H1 (cell line): ENCODE results near the gene SLC22A14. TPM values are rescaled to one million over a fixed set of nuclear protein-coding genes. Genes with fewer than 3 reads are reported as not detected.

Experiments
- CTCF ChIA-PET: fragments of 300-600 bp; sonication (Branson Sonifier 250); formaldehyde crosslinking; loops from one replicate; lab custom pipeline; 2021; ENCODE audit not compliant: partially characterized antibody; lab: Charles Lee
- POLR2A ChIA-PET: fragments of 300-600 bp; sonication (Branson Sonifier 250); formaldehyde crosslinking; loops from one replicate; lab custom pipeline; 2021; ENCODE audit warnings: inconsistent platforms; ENCODE audit not compliant: partially characterized antibody; lab: Charles Lee
- DNase-seq, 2 experiments: peaks; one replicate each; pipeline versions ENCODE4 v3.0.0 to v3.0.0-alpha.2; 2010 to 2022; ENCODE audit warnings: low spot score in 2 of 2, low read depth in 1 of 2, mixed read lengths in 1 of 2
- FAIRE-seq: peaks from 2 replicates; lab custom pipeline; 2011; peaks lifted over from hg19 to GRCh38; lab: Jason Lieb, UNC
- H2AFZ ChIP-seq: 2 replicates; pipeline ENCODE4 v1.8.1; 2012; ENCODE audit warnings: low read length, inconsistent platforms
- H2AK5ac ChIP-seq: 2 replicates; pipeline ENCODE4 v1.6.1; 2013; ENCODE audit warnings: low read depth, low read length
- H2BK120ac ChIP-seq: replicated peaks from 2 replicates; pipeline ENCODE3; 2013; ENCODE audit warnings: low read depth, low read length, inconsistent platforms
- H2BK12ac ChIP-seq: 2 replicates; pipeline ENCODE4 v1.6.1; 2013; ENCODE audit warnings: low read depth, low read length
- H2BK15ac ChIP-seq: 2 replicates; pipeline ENCODE4 v1.6.1; 2013; ENCODE audit warnings: low read length
- H2BK20ac ChIP-seq: 2 replicates; pipeline ENCODE4 v1.6.1; 2013; ENCODE audit warnings: low read length
- H2BK5ac ChIP-seq: 2 replicates; pipeline ENCODE4 v1.6.1; 2013; ENCODE audit warnings: low read depth, low read length
- H3K14ac ChIP-seq: 2 replicates; pipeline ENCODE4 v1.6.1; 2013; ENCODE audit warnings: inconsistent platforms; ENCODE audit not compliant: insufficient read length
- H3K18ac ChIP-seq: 2 replicates; pipeline ENCODE4 v1.6.1; 2013; ENCODE audit warnings: low read length; ENCODE audit errors: extremely low read depth
- H3K23ac ChIP-seq: 2 replicates; pipeline ENCODE4 v1.6.1; 2013; ENCODE audit warnings: inconsistent platforms; ENCODE audit not compliant: insufficient read length
- H3K23me2 ChIP-seq: 2 replicates; pipeline ENCODE4 v1.6.1; 2013; ENCODE audit warnings: low read depth, low read length
- H3K27ac ChIP-seq: 2 replicates; pipeline ENCODE4 v1.6.1; 2011; ENCODE audit warnings: low read depth, low read length, inconsistent platforms
- H3K27me3 ChIP-seq, 4 experiments: replicated peaks in 1 of 4; 1 replicate in 1 of 4; 2 replicates in 3 of 4; pipeline versions ENCODE4 v1.6.1 to v1.8.1; 2011 to 2013; ENCODE audit warnings: low read length in 3 of 4, mild to moderate bottlenecking in 3 of 4, inconsistent platforms in 2 of 4, mixed read lengths in 2 of 4, moderate library complexity in 1 of 4; ENCODE audit not compliant: control insufficient read depth in 3 of 4, insufficient read depth in 3 of 4; ENCODE audit errors: extremely low read depth in 1 of 4
- H3K36me3 ChIP-seq, 4 experiments: 2 replicates each; pipeline versions ENCODE4 v1.6.1 to v1.8.1; 2011 to 2013; ENCODE audit warnings: mild to moderate bottlenecking in 4 of 4, low read length in 3 of 4, moderate library complexity in 2 of 4, control low read depth in 1 of 4, inconsistent platforms in 1 of 4; ENCODE audit not compliant: insufficient read depth in 4 of 4, control insufficient read depth in 2 of 4
- H3K4ac ChIP-seq: replicated peaks from 2 replicates; pipeline ENCODE3; 2013; ENCODE audit warnings: low read length, low read depth, mixed read lengths, inconsistent platforms; ENCODE audit not compliant: insufficient read length
- H3K4me1 ChIP-seq, 4 experiments: replicated peaks in 1 of 4; 1 replicate in 1 of 4; 2 replicates in 3 of 4; pipeline versions ENCODE4 v1.6.1 to v1.8.1; 2011 to 2013; ENCODE audit warnings: low read length in 3 of 4, inconsistent platforms in 2 of 4, mixed read lengths in 1 of 4; ENCODE audit not compliant: insufficient read depth in 4 of 4, control insufficient read depth in 3 of 4
- H3K4me2 ChIP-seq, 2 experiments: 2 replicates each; pipeline versions ENCODE4 v1.6.1 to v1.8.1; 2011 to 2013; ENCODE audit warnings: low read depth in 2 of 2, low read length in 2 of 2, control low read depth in 1 of 2, inconsistent platforms in 1 of 2, mild to moderate bottlenecking in 1 of 2; ENCODE audit not compliant: insufficient read depth in 1 of 2
- H3K4me3 ChIP-seq, 4 experiments: fragments of 200-600, 300-600 bp in 1 of 4; sonication (generic), shearing (Covaris generic), sonication (Bioruptor Twin) in 1 of 4; 2 replicates each; pipeline versions ENCODE4 v1.5.1 to v1.8.1; 2011 to 2016; ENCODE audit warnings: low read length in 4 of 4, low read depth in 3 of 4, control low read depth in 2 of 4, inconsistent platforms in 2 of 4, mild to moderate bottlenecking in 2 of 4, mixed read lengths in 1 of 4, moderate library complexity in 1 of 4; ENCODE audit not compliant: insufficient read depth in 2 of 4; ENCODE audit errors: extremely low read depth in 1 of 4
- H3K56ac ChIP-seq: replicated peaks from 2 replicates; pipeline ENCODE3; 2013; ENCODE audit warnings: low read depth, mild to moderate bottlenecking, mixed read lengths, low read length, inconsistent platforms; ENCODE audit not compliant: insufficient read length
- H3K79me1 ChIP-seq: 2 replicates; pipeline ENCODE4 v1.6.1; 2013; ENCODE audit warnings: low read depth, low read length, control low read depth
- H3K79me2 ChIP-seq, 2 experiments: 2 replicates each; pipeline versions ENCODE4 v1.6.1 to v1.8.1; 2012 to 2013; ENCODE audit warnings: low read length in 2 of 2, mild to moderate bottlenecking in 2 of 2, inconsistent platforms in 1 of 2; ENCODE audit not compliant: insufficient read depth in 2 of 2, control insufficient read depth in 1 of 2
- H3K9ac ChIP-seq, 4 experiments: replicated peaks in 1 of 4; 1 replicate in 1 of 4; 2 replicates in 3 of 4; pipeline versions ENCODE4 v1.6.1 to v1.8.1; 2011 to 2013; ENCODE audit warnings: low read depth in 3 of 4, low read length in 3 of 4, control low read depth in 2 of 4, mild to moderate bottlenecking in 2 of 4, moderate library complexity in 2 of 4, inconsistent platforms in 1 of 4; ENCODE audit errors: extremely low read depth in 1 of 4
- H3K9me3 ChIP-seq, 2 experiments: 2 replicates each; pipeline versions ENCODE4 v1.6.1 to v1.8.1; 2012 to 2013; ENCODE audit warnings: mild to moderate bottlenecking in 2 of 2, moderate library complexity in 2 of 2, control low read depth in 1 of 2, inconsistent platforms in 1 of 2, low read depth in 1 of 2, low read length in 1 of 2, mixed read lengths in 1 of 2; ENCODE audit not compliant: insufficient read depth in 2 of 2
- H4K20me1 ChIP-seq, 2 experiments: replicated peaks in 1 of 2; 2 replicates each; pipeline versions ENCODE3 to v1.8.1; 2011 to 2013; ENCODE audit warnings: inconsistent platforms in 2 of 2, low read length in 2 of 2, mild to moderate bottlenecking in 1 of 2; ENCODE audit not compliant: insufficient read depth in 2 of 2, control insufficient read depth in 1 of 2
- H4K5ac ChIP-seq: 2 replicates; pipeline ENCODE4 v1.6.1; 2013; ENCODE audit warnings: low read length, low read depth, mixed read lengths, inconsistent platforms; ENCODE audit not compliant: insufficient read length
- H4K8ac ChIP-seq: 2 replicates; pipeline ENCODE4 v1.8.0; 2013; ENCODE audit warnings: mild to moderate bottlenecking, moderate library complexity, low read length, inconsistent platforms; ENCODE audit not compliant: insufficient read depth; ENCODE audit errors: extremely low read depth
- H4K91ac ChIP-seq: replicated peaks from 2 replicates; pipeline ENCODE3; 2013; ENCODE audit warnings: low read length, mixed read lengths, inconsistent platforms; ENCODE audit not compliant: insufficient read length
- YY1 ChIP-seq: IDR thresholded peaks from 2 replicates; pipeline ENCODE4 v1.6.1; 2011; ENCODE audit warnings: low read depth, mild to moderate bottlenecking, low read length
- WGBS, 2 experiments: shearing (Covaris generic) in 1 of 2; methylation state at CpG; one replicate each; pipeline versions ENCODE4 v1.1.6 to v1.1.7; 2013 to 2015; ENCODE audit warnings: low lambda C conversion rate in 2 of 2, mixed read lengths in 2 of 2, inconsistent platforms in 1 of 2, low coverage in 1 of 2, missing lambda C conversion rate in 1 of 2; ENCODE audit not compliant: insufficient replicate concordance in 2 of 2, insufficient coverage in 1 of 2, insufficient read length in 1 of 2; ENCODE audit errors: extremely low coverage in 1 of 2, missing lambda C conversion rate in 1 of 2; 5-methylcytosine and 5-hydroxymethylcytosine counted together
- polyA plus RNA-seq, 7 experiments: library from polyadenylated mRNA; depleted of rRNA in 3 of 7; stranded (reverse) in 5 of 7; unstranded in 2 of 7; fragments of >200 nt in 5 of 7; fragments of 200-250 nt in 2 of 7; gene quantifications; 1 replicate in 5 of 7; 2 replicates in 1 of 7; 4 replicates in 1 of 7; pipeline versions ENCODE4 v1.2.1 to v1.2.3, GENCODE V29; 2011 to 2013; ENCODE audit warnings: missing spikeins in 2 of 7, mixed read lengths in 2 of 7
- total RNA-seq: library from RNA; stranded (reverse); fragmentation: NEBNext Ultra II Directional; extraction: Animal tissue kit (Norgen Biotek cat#: 25700); gene quantifications from 2 replicates; pipeline ENCODE4 v1.2.1, GENCODE V29; 2021

Gene SLC22A14
- total and polyA plus RNA-seq, 2 of the 8 experiments (the other 6 are each of a cell fraction or from before 2014, with no cell fraction given) = 0.03 TPM; not detected in 1

GRCh38 chr3:38366082-38366481, 84.0 kb downstream of the SLC22A14 start:
- H3K18ac ChIP-seq = no peak overlapping the region
- H3K9me3 ChIP-seq = peaks cover 4 to 8% of the 10 kb centered on the region in 2 experiments; a peak in 2 of 4 replicates
- no peak overlapping the region for H3K9ac ChIP-seq
- no peak overlapping the region for H3K56ac ChIP-seq
- H3K23me2 ChIP-seq = no peaks in the 10 kb centered on the region
- H4K8ac ChIP-seq = no peak overlapping the region
- POLR2A ChIA-PET = no interaction called here
- no peak overlapping the region for H2BK15ac ChIP-seq
- no peaks in the 10 kb centered on the region for H3K27me3 ChIP-seq
- H2BK20ac ChIP-seq = no peak overlapping the region
- H2BK5ac ChIP-seq = no peak overlapping the region
- CTCF ChIA-PET = interaction anchor here (1.2 kb wide), 1 partner anchor 9 kb away, joined by 4 read pairs; no protein-coding TSS in a partner anchor
- H3K36me3 ChIP-seq = peaks cover 0 to 8% (median 5%) of the 10 kb centered on the region in 4 experiments; a peak in 3 of 8 replicates
- no peak overlapping the region for H2BK12ac ChIP-seq
- H3K23ac ChIP-seq = no peak overlapping the region
- H4K5ac ChIP-seq = no peak overlapping the region
- H4K20me1 ChIP-seq = no peaks in the 10 kb centered on the region
- H3K4me1 ChIP-seq = no peaks in the 10 kb centered on the region; a peak in 1 of 7 replicates
- no peak overlapping the region for H3K14ac ChIP-seq
- H3K79me2 ChIP-seq = no peaks in the 10 kb centered on the region
- no peak overlapping the region for H2AFZ ChIP-seq
- H3K4ac ChIP-seq = no peak overlapping the region
- no peaks in the 10 kb centered on the region for H3K79me1 ChIP-seq
- no peak for FAIRE-seq
- H3K4me2 ChIP-seq = no peak overlapping the region
- H2AK5ac ChIP-seq = no peak overlapping the region
- no peak overlapping the region for H3K4me3 ChIP-seq
- H4K91ac ChIP-seq = no peak overlapping the region
- H2BK120ac ChIP-seq = no peak overlapping the region
- no peak overlapping the region for H3K27ac ChIP-seq
- 81% methylated on average over 3 of the region's 3 CpGs; no CpG with 5 or more reads in 1 of the 2 experiments for WGBS, 2 experiments
- no peak for DNase-seq
- no peak for TF ChIP-seq YY1
